HG03045 (cell line): Measurements from ENCODE around the gene SESN3.
"Not testable (repeated sequence)": the region's sequence is repeated elsewhere in the genome, so short reads cannot be mapped to it uniquely, and the experiment has no call there.

Experiments used
- ATAC-seq: cut with Tn5 transposase; IDR thresholded peaks from one replicate; pipeline ENCODE4 v1.9.1; 2021; ENCODE audit warnings: mild to moderate bottlenecking, moderate library complexity; ENCODE audit not compliant: unreplicated experiment

Gene SESN3

GRCh38 chr11:95231127-95231880 lies at the start of gene SESN3:
Gene SESN3, minus strand, starts transcription at chr11:95231202. Its CDS starts 342 bp downstream, at chr11:95230860.
- peak; percentile 97 for ATAC-seq

- ATAC-seq, result no peak
Measured at GRCh38 chr11:95279921-95280868, 49.2 kb upstream of the SESN3 start.

- no peak for ATAC-seq
Measured at GRCh38 chr11:95277868-95278267, 46.9 kb upstream of the SESN3 start.

GRCh38 chr11:95276139-95276538 lies 45.1 kb upstream of the SESN3 start:
- ATAC-seq, result no peak

GRCh38 chr11:95273618-95274017 lies 42.6 kb upstream of the SESN3 start:
- ATAC-seq, result not testable (repeated sequence)

GRCh38 chr11:95269036-95269819 lies 38.2 kb upstream of the SESN3 start:
- no peak for ATAC-seq

- no peak for ATAC-seq
Measured at GRCh38 chr11:95268391-95268790, 37.4 kb upstream of the SESN3 start.

GRCh38 chr11:95267601-95268213 lies 36.7 kb upstream of the SESN3 start:
- no peak for ATAC-seq

GRCh38 chr11:95266751-95267374 lies 35.9 kb upstream of the SESN3 start:
- ATAC-seq, result no peak

- no peak for ATAC-seq
Measured at GRCh38 chr11:95264881-95265280, 33.9 kb upstream of the SESN3 start.

GRCh38 chr11:95262994-95263765 lies 32.2 kb upstream of the SESN3 start:
- no peak for ATAC-seq

- no peak for ATAC-seq
Measured at GRCh38 chr11:95257456-95257971, 26.5 kb upstream of the SESN3 start.

GRCh38 chr11:95256321-95256779 lies 25.3 kb upstream of the SESN3 start:
- no peak for ATAC-seq

GRCh38 chr11:95255251-95256145 lies 24.5 kb upstream of the SESN3 start:
- ATAC-seq, result no peak

- peak; percentile 6 for ATAC-seq
Measured at GRCh38 chr11:95254716-95255115, 23.7 kb upstream of the SESN3 start.

GRCh38 chr11:95254131-95254704 lies 23.2 kb upstream of the SESN3 start:
- peak; percentile 100 for ATAC-seq

GRCh38 chr11:95253141-95253540 lies 22.1 kb upstream of the SESN3 start:
- ATAC-seq, result no peak

GRCh38 chr11:95252586-95252985 lies 21.6 kb upstream of the SESN3 start:
- ATAC-seq, result no peak
